ENCODE results near the gene LGI2.

LGI2 gene

GRCh38 chr4:24984602-24985532 is 45.9 kb downstream of the LGI2 start:
- Histone ChIP-seq H4K20me1 (ENCODE audit: insufficient read depth, low read length) (no peaks in the 10 kb centered on the region), H3K79me2 (ENCODE audit: insufficient read depth, low read length) (no peaks in the 10 kb centered on the region), H3K4me3 (ENCODE audit: low read depth in 1 of 2, low read length in 2 of 2) (no peak overlapping the region), H3K36me3 (ENCODE audit: insufficient read depth, low read length) (no peaks in the 10 kb centered on the region), H3K9ac (ENCODE audit: low read depth, low read length) (no peak overlapping the region), H3K4me1 (ENCODE audit: insufficient read depth, low read length) (peaks cover 2% of the 10 kb centered on the region; the same call in 1 of the 2 replicates), H3K27me3 (ENCODE audit: insufficient read depth, low read length, poor library complexity) (no peaks in the 10 kb centered on the region), H3K4me2 (ENCODE audit: insufficient read depth, low read length) (no peak overlapping the region), H2AFZ (ENCODE audit: low read depth, low read length) (no peak overlapping the region), H3K27ac (ENCODE audit: low read length) (no peak overlapping the region), H3K9me3 (ENCODE audit: insufficient read depth, low read length, severe bottlenecking) (no peaks in the 10 kb centered on the region)
- ATAC-seq (ENCODE audit: insufficient read depth, low read depth) (no peak), DNase-seq (no peak)
- TF ChIP-seq EZH2 (IDR thresholded peaks at IDR 0.05; ENCODE audit: borderline replicate concordance, low read depth, low read length, severe bottlenecking): no peak
- TF ChIP-seq, protein P1, sequence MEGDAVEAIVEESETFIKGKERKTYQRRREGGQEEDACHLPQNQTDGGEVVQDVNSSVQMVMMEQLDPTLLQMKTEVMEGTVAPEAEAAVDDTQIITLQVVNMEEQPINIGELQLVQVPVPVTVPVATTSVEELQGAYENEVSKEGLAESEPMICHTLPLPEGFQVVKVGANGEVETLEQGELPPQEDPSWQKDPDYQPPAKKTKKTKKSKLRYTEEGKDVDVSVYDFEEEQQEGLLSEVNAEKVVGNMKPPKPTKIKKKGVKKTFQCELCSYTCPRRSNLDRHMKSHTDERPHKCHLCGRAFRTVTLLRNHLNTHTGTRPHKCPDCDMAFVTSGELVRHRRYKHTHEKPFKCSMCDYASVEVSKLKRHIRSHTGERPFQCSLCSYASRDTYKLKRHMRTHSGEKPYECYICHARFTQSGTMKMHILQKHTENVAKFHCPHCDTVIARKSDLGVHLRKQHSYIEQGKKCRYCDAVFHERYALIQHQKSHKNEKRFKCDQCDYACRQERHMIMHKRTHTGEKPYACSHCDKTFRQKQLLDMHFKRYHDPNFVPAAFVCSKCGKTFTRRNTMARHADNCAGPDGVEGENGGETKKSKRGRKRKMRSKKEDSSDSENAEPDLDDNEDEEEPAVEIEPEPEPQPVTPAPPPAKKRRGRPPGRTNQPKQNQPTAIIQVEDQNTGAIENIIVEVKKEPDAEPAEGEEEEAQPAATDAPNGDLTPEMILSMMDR (IDR thresholded peaks at IDR 0.05; ENCODE audit: borderline replicate concordance, extremely low read depth, low read length, poor library complexity, severe bottlenecking): no peak

- Histone ChIP-seq H3K36me3 (ENCODE audit: insufficient read depth, low read length) (no peaks in the 10 kb centered on the region), H3K27me3 (ENCODE audit: insufficient read depth, low read length, poor library complexity) (no peaks in the 10 kb centered on the region), H3K79me2 (ENCODE audit: insufficient read depth, low read length) (no peaks in the 10 kb centered on the region), H3K4me3 (ENCODE audit: low read depth in 1 of 2, low read length in 2 of 2) (no peak overlapping the region), H3K27ac (ENCODE audit: low read length) (no peak overlapping the region), H4K20me1 (ENCODE audit: insufficient read depth, low read length) (no peaks in the 10 kb centered on the region), H3K9ac (ENCODE audit: low read depth, low read length) (no peak overlapping the region), H3K4me2 (ENCODE audit: insufficient read depth, low read length) (no peak overlapping the region), H3K9me3 (ENCODE audit: insufficient read depth, low read length, severe bottlenecking) (no peaks in the 10 kb centered on the region), H3K4me1 (ENCODE audit: insufficient read depth, low read length) (peaks cover 2% of the 10 kb centered on the region; the same call in 1 of the 2 replicates), H2AFZ (ENCODE audit: low read depth, low read length) (no peak overlapping the region)
- TF ChIP-seq, protein P1 (IDR thresholded peaks at IDR 0.05; ENCODE audit: borderline replicate concordance, extremely low read depth, low read length, poor library complexity, severe bottlenecking): no peak
- TF ChIP-seq EZH2 (IDR thresholded peaks at IDR 0.05; ENCODE audit: borderline replicate concordance, low read depth, low read length, severe bottlenecking): no peak
- DNase-seq (no peak), ATAC-seq (ENCODE audit: insufficient read depth, low read depth) (no peak)
Observed at GRCh38 chr4:24980740-24981139, 50.0 kb downstream of the LGI2 start.

- Histone ChIP-seq H2AFZ (ENCODE audit: low read depth, low read length) (no peak overlapping the region), H3K9ac (ENCODE audit: low read depth, low read length) (no peak overlapping the region)
- peak; percentile 68 for ATAC-seq (ENCODE audit: insufficient read depth, low read depth)
Observed at GRCh38 chr4:24980064-24980690, 50.6 kb downstream of the LGI2 start.

More at GRCh38 chr4:24980064-24980690, 50.6 kb downstream of the LGI2 start:
- Histone ChIP-seq H3K4me1 (ENCODE audit: insufficient read depth, low read length) (peaks cover 2% of the 10 kb centered on the region; the same call in 1 of the 2 replicates), H3K27ac (ENCODE audit: low read length) (no peak overlapping the region), H4K20me1 (ENCODE audit: insufficient read depth, low read length) (no peaks in the 10 kb centered on the region), H3K9me3 (ENCODE audit: insufficient read depth, low read length, severe bottlenecking) (no peaks in the 10 kb centered on the region), H3K4me3 (ENCODE audit: low read depth in 1 of 2, low read length in 2 of 2) (no peak overlapping the region), H3K79me2 (ENCODE audit: insufficient read depth, low read length) (no peaks in the 10 kb centered on the region), H3K4me2 (ENCODE audit: insufficient read depth, low read length) (no peak overlapping the region), H3K36me3 (ENCODE audit: insufficient read depth, low read length) (no peaks in the 10 kb centered on the region), H3K27me3 (ENCODE audit: insufficient read depth, low read length, poor library complexity) (no peaks in the 10 kb centered on the region)
- peak; percentile 54 for DNase-seq
- TF ChIP-seq, protein P1 (IDR thresholded peaks at IDR 0.05; ENCODE audit: borderline replicate concordance, extremely low read depth, low read length, poor library complexity, severe bottlenecking): peak; percentile 85
- TF ChIP-seq EZH2 (IDR thresholded peaks at IDR 0.05; ENCODE audit: borderline replicate concordance, low read depth, low read length, severe bottlenecking): no peak
